DND-41 (cell line): ENCODE data around the gene WWP2.

Experiments
- EZH2 ChIP-seq: IDR thresholded peaks from 3 replicates; pipeline ENCODE4 v1.6.1; 2012; ENCODE audit warnings: borderline replicate concordance, low read depth, mild to moderate bottlenecking, moderate library complexity, low read length, inconsistent platforms; ENCODE audit not compliant: severe bottlenecking
- TF ChIP-seq, protein P1 (sequence below): IDR thresholded peaks from 2 replicates; pipeline ENCODE4 v1.5.1; 2012; ENCODE audit warnings: borderline replicate concordance, low read length, moderate library complexity, mild to moderate bottlenecking; ENCODE audit not compliant: poor library complexity, severe bottlenecking; ENCODE audit errors: extremely low read depth

DNA sequence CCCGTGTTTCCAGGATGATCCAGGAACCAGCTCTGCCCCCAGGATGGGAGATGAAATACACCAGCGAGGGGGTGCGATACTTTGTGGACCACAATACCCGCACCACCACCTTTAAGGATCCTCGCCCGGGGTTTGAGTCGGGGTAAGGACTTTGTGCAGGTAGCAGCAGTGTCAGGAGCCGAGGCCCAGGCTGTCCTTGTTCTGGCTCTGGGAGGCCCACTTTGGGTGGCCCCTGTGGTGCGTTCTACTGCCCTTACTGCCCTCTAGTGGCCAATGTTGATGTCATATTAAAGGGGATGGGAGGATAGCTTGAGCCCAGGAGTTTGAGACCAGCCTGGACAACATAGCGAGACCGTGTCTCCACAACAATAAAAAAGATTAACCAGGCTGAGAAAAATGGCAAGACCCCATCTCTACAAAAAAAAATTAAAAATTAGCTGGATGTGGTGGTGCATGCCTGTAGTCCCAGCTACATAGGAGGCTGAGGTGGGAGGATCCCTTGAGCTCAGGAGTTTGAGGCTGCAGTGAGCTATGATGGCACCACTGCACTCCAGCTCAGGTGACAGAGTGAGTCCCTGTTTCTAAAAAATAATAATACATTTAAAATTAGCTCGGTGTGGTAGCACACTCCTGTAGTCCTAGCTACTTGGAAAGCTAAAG is 168.1 kb downstream of the WWP2 start:
- TF ChIP-seq, protein P1, sequence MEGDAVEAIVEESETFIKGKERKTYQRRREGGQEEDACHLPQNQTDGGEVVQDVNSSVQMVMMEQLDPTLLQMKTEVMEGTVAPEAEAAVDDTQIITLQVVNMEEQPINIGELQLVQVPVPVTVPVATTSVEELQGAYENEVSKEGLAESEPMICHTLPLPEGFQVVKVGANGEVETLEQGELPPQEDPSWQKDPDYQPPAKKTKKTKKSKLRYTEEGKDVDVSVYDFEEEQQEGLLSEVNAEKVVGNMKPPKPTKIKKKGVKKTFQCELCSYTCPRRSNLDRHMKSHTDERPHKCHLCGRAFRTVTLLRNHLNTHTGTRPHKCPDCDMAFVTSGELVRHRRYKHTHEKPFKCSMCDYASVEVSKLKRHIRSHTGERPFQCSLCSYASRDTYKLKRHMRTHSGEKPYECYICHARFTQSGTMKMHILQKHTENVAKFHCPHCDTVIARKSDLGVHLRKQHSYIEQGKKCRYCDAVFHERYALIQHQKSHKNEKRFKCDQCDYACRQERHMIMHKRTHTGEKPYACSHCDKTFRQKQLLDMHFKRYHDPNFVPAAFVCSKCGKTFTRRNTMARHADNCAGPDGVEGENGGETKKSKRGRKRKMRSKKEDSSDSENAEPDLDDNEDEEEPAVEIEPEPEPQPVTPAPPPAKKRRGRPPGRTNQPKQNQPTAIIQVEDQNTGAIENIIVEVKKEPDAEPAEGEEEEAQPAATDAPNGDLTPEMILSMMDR = peak; percentile 77
- no peak for TF ChIP-seq EZH2
